NCI-H187 (cell line): Measurements from ENCODE around the gene RAB40AL.
"Not testable (repeated sequence)": the region's sequence is repeated elsewhere in the genome, so short reads cannot be mapped to it uniquely, and the experiment has no call there.

Source experiments
- DNase-seq, 2 experiments: peaks; one replicate each; lab custom pipeline; 2025; lab: John Stamatoyannopoulos, UW

RAB40AL gene, protein sequence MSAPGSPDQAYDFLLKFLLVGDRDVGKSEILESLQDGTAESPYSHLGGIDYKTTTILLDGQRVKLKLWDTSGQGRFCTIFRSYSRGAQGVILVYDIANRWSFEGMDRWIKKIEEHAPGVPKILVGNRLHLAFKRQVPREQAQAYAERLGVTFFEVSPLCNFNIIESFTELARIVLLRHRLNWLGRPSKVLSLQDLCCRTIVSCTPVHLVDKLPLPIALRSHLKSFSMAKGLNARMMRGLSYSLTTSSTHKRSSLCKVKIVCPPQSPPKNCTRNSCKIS

GRCh38 chrX:102936972-102937371, at the start of gene RAB40AL:
Gene RAB40AL (plus strand): TSS chrX:102937272. CDS start chrX:102937319, 47 bp downstream.
- DNase-seq: not testable (repeated sequence)

- no peak for DNase-seq
Measured at GRCh38 chrX:102887687-102888086, 49.4 kb upstream of the RAB40AL start.

DNA sequence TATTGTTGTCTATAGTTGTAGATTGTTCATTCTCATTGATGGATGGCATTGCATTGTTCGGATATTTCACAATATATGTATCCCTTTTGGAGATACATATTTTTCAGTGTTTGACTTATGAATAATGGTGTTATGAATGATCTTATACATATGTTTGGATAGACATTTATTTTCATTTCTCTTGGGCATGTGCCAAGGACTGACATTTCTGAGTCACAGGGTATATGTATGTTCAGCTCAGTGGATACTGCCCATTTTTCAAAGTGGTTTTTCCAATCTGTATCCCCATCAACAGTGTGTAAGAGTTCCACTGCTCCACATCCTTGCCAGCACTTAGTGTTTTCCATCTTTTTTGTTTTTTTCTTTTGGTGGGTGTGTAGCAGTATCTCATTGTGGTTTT, 45.0 kb upstream of the RAB40AL start:
- DNase-seq: no peak

DNA sequence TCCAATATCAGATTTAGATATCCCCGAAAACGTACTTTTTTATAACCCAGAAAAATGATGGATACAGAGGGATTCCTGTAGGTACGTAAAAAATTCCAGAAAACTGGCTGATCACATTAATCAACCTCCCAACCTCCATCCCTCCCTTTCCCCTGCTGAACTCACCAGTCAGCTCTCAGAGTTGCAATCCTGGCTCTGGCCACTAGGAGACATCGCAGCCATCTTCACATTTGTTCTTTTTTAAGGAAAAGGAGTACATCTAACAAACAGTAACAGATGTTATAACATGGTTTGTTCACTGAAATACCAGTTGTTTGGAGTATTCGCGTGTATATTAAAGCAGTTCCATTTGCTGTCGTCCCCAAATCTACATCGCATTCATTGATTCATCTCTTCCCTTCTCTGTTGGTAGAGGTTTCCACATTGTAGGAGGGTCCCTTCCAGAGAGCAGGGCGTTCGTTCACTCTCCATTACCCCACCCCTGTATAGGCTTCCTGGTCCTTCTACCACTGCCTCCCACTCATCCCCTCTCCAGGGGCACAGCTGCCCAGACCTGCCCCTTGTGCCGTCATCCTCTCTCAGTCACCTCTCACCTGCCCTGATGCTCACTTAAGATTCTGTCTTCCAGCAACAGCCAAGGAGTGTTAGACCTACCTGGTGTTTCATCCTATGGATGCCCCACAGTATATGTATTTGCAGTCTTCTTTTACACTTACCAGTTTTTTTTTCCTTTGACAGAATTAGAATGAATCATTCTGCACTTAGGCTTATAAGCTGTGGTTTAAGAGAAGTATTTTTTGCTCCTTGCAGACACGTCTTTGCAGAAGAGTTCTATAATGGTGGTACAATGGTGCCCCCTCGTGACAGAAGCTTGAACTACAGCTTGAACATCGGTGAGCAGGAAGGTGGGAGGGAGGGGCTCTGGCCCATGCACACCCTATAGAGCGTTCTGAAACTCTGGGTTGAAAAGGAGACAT, 36.8 kb upstream of the RAB40AL start:
- peak; percentile 18 to 44 for DNase-seq

- no peak for DNase-seq
Measured at GRCh38 chrX:102902355-102902754, 34.7 kb upstream of the RAB40AL start.

GRCh38 chrX:102930990-102931756, 5.9 kb upstream of the RAB40AL start:
- no peak for DNase-seq

DNA sequence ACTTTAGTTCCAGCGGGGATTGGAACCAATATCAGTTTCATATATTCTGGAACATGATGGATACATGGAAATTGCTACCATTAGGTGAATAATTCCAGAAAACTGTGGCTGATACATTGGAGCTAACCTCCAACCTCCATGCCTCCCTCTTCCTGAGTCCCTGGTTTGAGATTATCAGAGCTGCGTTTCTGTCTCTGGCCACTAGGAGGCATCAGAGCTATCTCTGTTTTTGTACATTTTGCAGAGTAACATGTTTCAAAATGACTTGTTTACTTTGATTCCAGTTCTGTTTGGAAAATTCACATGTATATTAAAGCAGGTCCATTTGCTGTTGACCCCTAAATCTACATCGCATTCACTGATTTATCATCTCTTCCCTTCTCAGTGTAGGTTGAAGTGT, 2.4 kb upstream of the RAB40AL start:
- DNase-seq: no peak

DNA sequence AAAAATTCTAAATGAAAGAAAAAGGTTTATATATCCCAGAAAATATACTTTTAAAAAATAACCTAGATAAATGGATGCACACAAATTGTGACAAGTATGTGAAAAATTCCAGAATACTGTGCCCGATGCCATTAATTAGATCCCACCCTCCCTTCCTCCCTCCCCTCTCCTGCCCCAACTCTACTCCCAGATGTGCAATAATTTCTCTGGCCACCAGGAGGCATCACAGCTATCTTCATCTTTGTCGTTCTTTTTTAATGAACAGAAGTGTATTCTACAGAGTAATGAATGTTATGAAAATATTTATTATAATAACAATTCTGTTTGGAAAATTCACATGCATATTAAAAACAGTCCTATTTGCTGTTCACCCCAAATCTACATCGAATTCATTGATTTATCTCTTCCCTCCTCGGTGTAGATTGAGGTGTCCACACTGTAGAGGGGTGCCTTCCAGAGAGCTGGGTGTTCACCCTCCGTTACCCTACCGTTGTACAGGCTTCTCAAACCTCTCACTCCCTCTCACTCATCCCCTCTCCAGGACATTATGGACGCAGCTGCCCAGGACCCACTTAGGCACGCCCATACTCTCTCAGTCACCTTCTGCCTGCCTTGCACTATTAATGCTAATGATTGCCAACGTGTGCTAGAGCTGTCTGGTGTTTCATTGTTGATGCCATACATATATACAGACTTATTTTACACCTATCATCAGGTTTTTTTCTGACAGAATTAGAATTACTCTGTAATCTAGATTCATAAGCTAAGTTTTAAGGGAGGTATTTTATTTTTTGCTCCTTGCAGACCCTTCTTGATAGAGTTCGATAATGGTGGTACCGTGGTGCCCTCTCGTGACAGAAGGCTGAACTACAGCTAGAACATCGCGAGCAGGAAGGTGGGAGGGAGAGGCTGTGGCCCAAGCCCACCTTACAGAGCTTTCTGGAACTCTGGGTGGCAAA, 14.1 kb downstream of the RAB40AL start:
- peak; percentile 21 for DNase-seq

GRCh38 chrX:102957751-102958150, 20.7 kb downstream of the RAB40AL start:
- DNase-seq: no peak

DNA sequence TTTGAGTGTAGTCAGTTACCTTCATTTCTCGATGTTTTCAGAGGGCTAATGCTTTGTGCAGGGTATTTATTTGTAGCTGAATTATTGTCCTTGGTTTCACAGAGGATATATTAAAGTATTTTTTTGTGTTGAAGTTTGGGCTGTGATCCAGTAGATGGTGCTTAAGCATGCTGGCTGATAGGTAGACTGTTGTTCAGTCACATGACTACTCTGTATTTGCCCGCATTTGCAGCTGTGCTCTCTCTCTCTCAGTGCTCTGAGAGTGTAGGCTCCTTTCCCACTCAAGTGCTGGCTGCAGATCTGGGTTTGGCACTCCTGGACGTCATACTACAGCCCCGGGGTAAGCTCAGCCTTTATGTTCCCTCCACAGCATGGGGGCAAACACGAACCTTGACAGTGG, 21.7 kb downstream of the RAB40AL start:
- no peak for DNase-seq

DNA sequence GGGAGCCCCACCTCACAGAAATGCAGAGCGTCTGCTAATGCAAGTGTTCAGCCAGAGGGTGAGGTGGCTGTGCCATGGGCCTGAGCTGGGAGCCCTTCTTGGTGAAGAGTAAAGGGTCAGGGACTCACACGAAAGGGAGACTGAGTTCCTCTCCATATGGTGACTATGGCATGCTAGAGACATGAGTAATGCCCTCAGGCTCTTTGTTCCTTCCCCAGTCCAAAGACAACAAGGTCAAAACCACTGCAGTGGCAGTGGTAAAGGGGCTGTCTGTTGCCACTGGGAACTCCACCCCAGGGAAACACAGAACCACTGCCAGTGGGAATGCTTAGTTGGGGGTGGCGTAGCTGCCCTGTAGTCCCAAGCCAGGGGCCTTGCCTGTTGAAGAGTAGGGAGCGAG, 22.4 kb downstream of the RAB40AL start:
- no peak for DNase-seq

DNA sequence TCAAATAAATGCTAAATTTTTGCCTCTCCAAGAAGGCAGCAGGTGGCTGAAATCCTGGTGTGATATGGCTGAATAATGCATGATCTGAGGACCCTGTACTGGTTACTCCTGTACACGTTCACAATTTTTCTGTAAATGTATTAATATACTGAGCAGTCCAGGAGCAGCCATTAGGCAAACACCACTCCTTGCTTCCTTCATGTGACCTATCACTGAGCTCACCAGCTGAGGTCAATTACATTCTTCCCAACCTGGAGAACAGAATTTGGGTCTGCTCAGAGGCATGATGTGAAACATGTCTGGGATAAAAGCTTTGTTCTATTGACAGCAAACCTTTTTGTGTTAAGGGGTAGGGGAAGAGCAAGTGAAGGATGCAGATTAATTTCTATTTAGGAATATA, 26.9 kb downstream of the RAB40AL start:
- DNase-seq: no peak

GRCh38 chrX:102964940-102965339, 27.9 kb downstream of the RAB40AL start:
- DNase-seq: no peak

DNA sequence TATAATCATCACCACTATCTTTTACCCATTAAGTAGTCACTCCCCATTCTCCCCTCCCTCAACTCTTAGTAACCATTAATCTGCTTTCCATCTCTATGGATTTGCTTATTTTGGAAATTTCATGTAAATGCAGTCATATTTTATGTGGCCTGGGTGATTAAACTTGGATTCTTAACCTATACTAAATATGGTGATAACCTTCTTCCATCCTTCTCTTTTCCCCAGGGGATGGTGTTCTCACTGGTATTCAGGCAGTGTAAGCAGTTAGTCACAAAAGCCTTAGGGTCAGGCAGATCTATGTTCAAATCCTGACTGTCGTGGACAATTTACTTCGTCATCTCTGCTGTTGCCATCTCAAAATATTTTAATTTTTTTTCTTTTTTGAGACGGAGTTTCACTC, 29.6 kb downstream of the RAB40AL start:
- DNase-seq: no peak

- no peak for DNase-seq
Measured at GRCh38 chrX:102968216-102968615, 31.1 kb downstream of the RAB40AL start.

- DNase-seq: not testable (repeated sequence)
Measured at GRCh38 chrX:102971536-102971935, 34.5 kb downstream of the RAB40AL start.

DNA sequence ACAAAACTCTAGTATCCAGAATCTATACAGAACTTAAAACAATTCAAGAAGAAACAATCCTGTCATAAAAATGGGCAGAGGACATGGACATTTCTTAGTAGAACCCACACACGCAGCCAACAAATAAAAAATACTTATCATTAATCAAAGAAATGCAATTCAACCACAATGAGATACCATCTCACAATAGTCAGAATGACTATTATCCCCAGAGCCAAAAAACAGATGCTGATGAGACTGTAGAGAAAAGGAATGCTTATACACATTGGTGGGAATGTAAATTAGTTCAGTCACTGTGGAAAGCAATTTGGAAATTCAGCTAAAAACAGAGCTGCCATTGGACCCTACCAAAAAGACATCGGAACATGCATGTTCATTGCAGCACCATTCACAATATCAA, 37.9 kb downstream of the RAB40AL start:
- no peak for DNase-seq

- DNase-seq: no peak
Measured at GRCh38 chrX:102976286-102976685, 39.2 kb downstream of the RAB40AL start.

DNA sequence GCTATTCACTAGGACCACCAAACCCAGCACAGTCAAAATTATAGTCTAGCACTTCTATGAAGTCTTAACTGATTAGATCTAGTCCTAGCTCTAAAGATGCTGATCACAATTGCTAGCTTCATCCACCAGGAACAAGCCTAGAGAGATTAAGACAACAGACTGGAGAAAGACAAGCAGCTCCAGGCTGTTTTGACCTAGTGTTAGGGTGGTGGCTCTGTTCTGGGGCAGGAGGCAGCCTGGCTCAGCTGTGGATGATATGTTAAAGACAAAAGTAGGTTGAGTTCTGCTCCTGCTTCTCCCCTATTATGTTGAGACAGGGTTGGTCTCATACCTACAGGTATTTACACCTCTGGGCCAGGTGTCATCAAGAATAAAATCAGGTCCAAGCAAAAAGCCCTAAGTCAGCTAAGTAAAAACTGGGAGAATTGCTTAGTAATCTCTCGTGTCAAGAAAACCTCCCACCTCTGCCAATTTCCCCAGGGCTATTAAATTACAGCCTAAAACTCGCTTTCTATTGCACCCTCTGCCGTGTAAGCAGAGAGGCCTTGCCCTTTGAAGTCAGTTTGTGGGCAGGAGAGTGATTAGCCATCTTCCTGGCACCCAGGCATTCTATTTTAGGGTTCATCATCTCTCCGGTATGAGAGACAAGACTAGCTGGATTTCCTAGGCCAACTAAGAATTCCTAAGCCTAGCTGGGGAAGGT, 39.9 kb downstream of the RAB40AL start:
- no peak for DNase-seq

GRCh38 chrX:102978594-102978993, 41.5 kb downstream of the RAB40AL start:
- no peak for DNase-seq

GRCh38 chrX:102979536-102979935, 42.5 kb downstream of the RAB40AL start:
- DNase-seq: no peak
